MM.1S (cell line): ENCODE data around the gene TLCD1.

Experiments used
- EZH2phosphoT487 ChIP-seq: fragments of 300-600 bp; sonication (generic); IDR thresholded peaks from 2 replicates; pipeline ENCODE4 v1.6.1; 2018; ENCODE audit warnings: antibody characterized with exemption, low read length
- TF ChIP-seq, protein P1 (sequence below): fragments of 300-600 bp; sonication (generic); IDR thresholded peaks from 2 replicates; pipeline ENCODE4 v1.5.1; 2016; ENCODE audit warnings: antibody characterized with exemption, low read length, mixed read lengths

DNA sequence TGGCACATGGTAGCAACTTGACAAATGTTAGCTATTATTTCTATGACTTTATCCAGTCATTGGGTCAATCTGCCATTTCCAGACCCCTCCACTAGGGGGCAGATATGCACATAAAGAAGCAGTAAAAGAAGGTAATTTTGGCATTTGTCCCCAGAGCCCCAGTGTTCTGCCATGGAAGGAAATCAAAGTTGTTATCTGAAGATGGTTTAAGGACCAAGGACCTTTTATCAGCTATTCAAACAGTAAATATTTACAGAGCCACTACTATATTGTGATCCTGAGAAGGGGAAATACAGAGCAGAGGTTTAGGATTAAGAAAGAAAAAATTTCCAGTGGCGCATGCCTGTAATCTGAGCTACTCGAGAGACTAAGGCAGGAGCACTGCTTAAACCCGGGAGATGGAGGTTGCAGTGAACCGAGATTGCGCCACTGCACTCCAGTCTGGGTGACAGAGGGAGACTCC lies 37.8 kb upstream of the TLCD1 start:
- TF ChIP-seq, protein P1, sequence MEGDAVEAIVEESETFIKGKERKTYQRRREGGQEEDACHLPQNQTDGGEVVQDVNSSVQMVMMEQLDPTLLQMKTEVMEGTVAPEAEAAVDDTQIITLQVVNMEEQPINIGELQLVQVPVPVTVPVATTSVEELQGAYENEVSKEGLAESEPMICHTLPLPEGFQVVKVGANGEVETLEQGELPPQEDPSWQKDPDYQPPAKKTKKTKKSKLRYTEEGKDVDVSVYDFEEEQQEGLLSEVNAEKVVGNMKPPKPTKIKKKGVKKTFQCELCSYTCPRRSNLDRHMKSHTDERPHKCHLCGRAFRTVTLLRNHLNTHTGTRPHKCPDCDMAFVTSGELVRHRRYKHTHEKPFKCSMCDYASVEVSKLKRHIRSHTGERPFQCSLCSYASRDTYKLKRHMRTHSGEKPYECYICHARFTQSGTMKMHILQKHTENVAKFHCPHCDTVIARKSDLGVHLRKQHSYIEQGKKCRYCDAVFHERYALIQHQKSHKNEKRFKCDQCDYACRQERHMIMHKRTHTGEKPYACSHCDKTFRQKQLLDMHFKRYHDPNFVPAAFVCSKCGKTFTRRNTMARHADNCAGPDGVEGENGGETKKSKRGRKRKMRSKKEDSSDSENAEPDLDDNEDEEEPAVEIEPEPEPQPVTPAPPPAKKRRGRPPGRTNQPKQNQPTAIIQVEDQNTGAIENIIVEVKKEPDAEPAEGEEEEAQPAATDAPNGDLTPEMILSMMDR, result peak; percentile 91
- TF ChIP-seq EZH2phosphoT487, result no peak
